Chondrocyte (in vitro differentiated cells): ENCODE measurements around the gene TP53I11. TPM values are rescaled to one million over a fixed set of nuclear protein-coding genes. Genes with fewer than 3 reads are reported as not detected.

Experiments
- DNase-seq: peaks from one replicate; pipeline ENCODE4 v3.0.0; 2021; ENCODE audit warnings: mixed read lengths, low spot score
- H3K27ac Mint-ChIP-seq: one replicate; pipeline ENCODE4 v1.8.0; 2021; ENCODE audit warnings: mild to moderate bottlenecking, moderate library complexity, mixed read lengths; ENCODE audit not compliant: unreplicated experiment
- H3K27me3 Mint-ChIP-seq: 2 replicates; pipeline ENCODE4 v1.8.0; 2021; ENCODE audit warnings: low read depth, mixed read lengths
- H3K36me3 Mint-ChIP-seq: 2 replicates; pipeline ENCODE4 v1.8.0; 2021; ENCODE audit warnings: low read depth, mixed read lengths
- H3K4me1 Mint-ChIP-seq: 2 replicates; pipeline ENCODE4 v1.8.0; 2021; ENCODE audit warnings: low read depth, mild to moderate bottlenecking, mixed read lengths
- H3K4me3 Mint-ChIP-seq: one replicate; pipeline ENCODE4 v1.8.0; 2021; ENCODE audit warnings: mild to moderate bottlenecking, moderate library complexity, mixed read lengths; ENCODE audit not compliant: unreplicated experiment
- H3K9me3 Mint-ChIP-seq: 2 replicates; pipeline ENCODE4 v1.8.0; 2021; ENCODE audit warnings: low read depth, mixed read lengths
- CTCF ChIP-seq: fragments of 200-600 bp; sonication (generic); IDR thresholded peaks from 2 replicates; pipeline ENCODE4 v1.5.0; 2021; ENCODE audit warnings: antibody characterized with exemption, mild to moderate bottlenecking, moderate library complexity
- total RNA-seq: library from RNA; stranded (reverse); gene quantifications from 3 replicates; pipeline ENCODE4 v1.2.1, GENCODE V29; 2021

The TP53I11 gene
- total RNA-seq, 1 donor from 2014 or later, result 97.5 TPM

GRCh38 chr11:44983786-44984185, 33.1 kb upstream of the TP53I11 start:
- Mint-ChIP-seq H3K9me3 (no peaks in the 10 kb centered on the region), H3K36me3 (peaks cover 1% of the 10 kb centered on the region), H3K4me1 (no peaks in the 10 kb centered on the region), H3K27me3 (peaks cover 6% of the 10 kb centered on the region), H3K27ac (no peak overlapping the region), H3K4me3 (no peak overlapping the region)
- no peak for TF ChIP-seq CTCF
- DNase-seq, result no peak

GRCh38 chr11:44982496-44983062, 31.9 kb upstream of the TP53I11 start:
- no peak overlapping the region for H3K27ac Mint-ChIP-seq
- H3K4me1 Mint-ChIP-seq, result peaks cover 2% of the 10 kb centered on the region
- no peak for TF ChIP-seq CTCF
- H3K36me3 Mint-ChIP-seq, result peaks cover 1% of the 10 kb centered on the region
- H3K27me3 Mint-ChIP-seq, result peaks cover 6% of the 10 kb centered on the region
- no peak for DNase-seq
- no peaks in the 10 kb centered on the region for H3K9me3 Mint-ChIP-seq
- no peak overlapping the region for H3K4me3 Mint-ChIP-seq

GRCh38 chr11:44980533-44981427, 30.1 kb upstream of the TP53I11 start:
- H3K36me3 Mint-ChIP-seq, result peaks cover 1% of the 10 kb centered on the region
- TF ChIP-seq CTCF, result no peak
- no peaks in the 10 kb centered on the region for H3K9me3 Mint-ChIP-seq
- H3K27ac Mint-ChIP-seq, result no peak overlapping the region
- peaks cover 4% of the 10 kb centered on the region for H3K27me3 Mint-ChIP-seq
- peak; percentile 60 for DNase-seq
- no peak overlapping the region for H3K4me3 Mint-ChIP-seq
- H3K4me1 Mint-ChIP-seq, result peaks cover 8% of the 10 kb centered on the region

- H3K9me3 Mint-ChIP-seq, result no peaks in the 10 kb centered on the region
Measured at GRCh38 chr11:44979543-44980399, 29.1 kb upstream of the TP53I11 start.

More at GRCh38 chr11:44979543-44980399, 29.1 kb upstream of the TP53I11 start:
- no peaks in the 10 kb centered on the region for H3K27me3 Mint-ChIP-seq
- peak; percentile 82 for DNase-seq
- H3K4me3 Mint-ChIP-seq, result no peak overlapping the region
- H3K4me1 Mint-ChIP-seq, result peaks cover 8% of the 10 kb centered on the region
- H3K27ac Mint-ChIP-seq, result no peak overlapping the region
- no peak for TF ChIP-seq CTCF
- H3K36me3 Mint-ChIP-seq, result peaks cover 1% of the 10 kb centered on the region
